GM19397 (cell line): ENCODE data around the gene F7.

Source experiments
- ATAC-seq: cut with Tn5 transposase; IDR thresholded peaks from one replicate; pipeline ENCODE4 v1.9.1; 2021; ENCODE audit warnings: mild to moderate bottlenecking, moderate library complexity; ENCODE audit not compliant: unreplicated experiment

The F7 gene

GRCh38 chr13:113129921-113130750, 24.5 kb downstream of the F7 start:
- ATAC-seq: no peak

GRCh38 chr13:113135281-113135760, 29.7 kb downstream of the F7 start:
- ATAC-seq: no peak

GRCh38 chr13:113137691-113138298, 32.2 kb downstream of the F7 start:
- ATAC-seq: no peak

- no peak for ATAC-seq
Observed at GRCh38 chr13:113138792-113139551, 33.4 kb downstream of the F7 start.

- ATAC-seq: no peak
Observed at GRCh38 chr13:113139577-113139976, 34.0 kb downstream of the F7 start.

GRCh38 chr13:113140677-113141600, 35.3 kb downstream of the F7 start:
- no peak for ATAC-seq

GRCh38 chr13:113141601-113141970, 36.0 kb downstream of the F7 start:
- ATAC-seq: no peak

GRCh38 chr13:113142876-113143275, 37.3 kb downstream of the F7 start:
- ATAC-seq: no peak

- ATAC-seq: no peak
Observed at GRCh38 chr13:113143466-113144254, 38.1 kb downstream of the F7 start.

GRCh38 chr13:113144255-113144629, 38.7 kb downstream of the F7 start:
- ATAC-seq: no peak

- no peak for ATAC-seq
Observed at GRCh38 chr13:113145496-113145895, 39.9 kb downstream of the F7 start.

GRCh38 chr13:113145911-113146598, 40.5 kb downstream of the F7 start:
- no peak for ATAC-seq

- ATAC-seq: no peak
Observed at GRCh38 chr13:113146750-113147149, 41.2 kb downstream of the F7 start.

- no peak for ATAC-seq
Observed at GRCh38 chr13:113147206-113147605, 41.6 kb downstream of the F7 start.

- ATAC-seq: no peak
Observed at GRCh38 chr13:113148407-113148806, 42.8 kb downstream of the F7 start.

- no peak for ATAC-seq
Observed at GRCh38 chr13:113148940-113149503, 43.4 kb downstream of the F7 start.

GRCh38 chr13:113149711-113150549, 44.3 kb downstream of the F7 start:
- ATAC-seq: no peak
